GM19455 (cell line): Measurements from ENCODE around the gene RASIP1.

ENCODE experiments used
- ATAC-seq: cut with Tn5 transposase; IDR thresholded peaks from one replicate; pipeline ENCODE4 v1.9.1; 2021; ENCODE audit not compliant: unreplicated experiment

Gene RASIP1

DNA sequence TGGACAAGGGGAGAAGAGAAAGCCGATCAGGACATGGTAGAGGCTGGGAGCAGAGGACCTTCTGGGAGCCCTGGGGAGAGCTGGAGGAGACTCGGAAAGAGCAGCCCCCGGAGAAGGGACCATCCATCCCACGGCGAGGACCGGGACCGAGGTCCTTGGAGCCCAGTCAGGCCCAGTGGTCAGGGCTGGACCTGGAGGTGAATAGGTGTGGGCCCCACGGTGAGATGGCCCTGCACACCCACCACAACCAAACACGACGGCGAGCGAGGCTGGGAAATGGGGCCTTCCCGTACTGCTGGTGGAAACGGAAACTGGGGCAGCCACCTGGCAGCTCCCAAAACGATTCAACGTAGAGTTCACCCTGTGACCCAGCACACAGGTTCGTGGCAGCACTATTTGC is 63.9 kb downstream of the RASIP1 start:
- ATAC-seq: no peak

DNA sequence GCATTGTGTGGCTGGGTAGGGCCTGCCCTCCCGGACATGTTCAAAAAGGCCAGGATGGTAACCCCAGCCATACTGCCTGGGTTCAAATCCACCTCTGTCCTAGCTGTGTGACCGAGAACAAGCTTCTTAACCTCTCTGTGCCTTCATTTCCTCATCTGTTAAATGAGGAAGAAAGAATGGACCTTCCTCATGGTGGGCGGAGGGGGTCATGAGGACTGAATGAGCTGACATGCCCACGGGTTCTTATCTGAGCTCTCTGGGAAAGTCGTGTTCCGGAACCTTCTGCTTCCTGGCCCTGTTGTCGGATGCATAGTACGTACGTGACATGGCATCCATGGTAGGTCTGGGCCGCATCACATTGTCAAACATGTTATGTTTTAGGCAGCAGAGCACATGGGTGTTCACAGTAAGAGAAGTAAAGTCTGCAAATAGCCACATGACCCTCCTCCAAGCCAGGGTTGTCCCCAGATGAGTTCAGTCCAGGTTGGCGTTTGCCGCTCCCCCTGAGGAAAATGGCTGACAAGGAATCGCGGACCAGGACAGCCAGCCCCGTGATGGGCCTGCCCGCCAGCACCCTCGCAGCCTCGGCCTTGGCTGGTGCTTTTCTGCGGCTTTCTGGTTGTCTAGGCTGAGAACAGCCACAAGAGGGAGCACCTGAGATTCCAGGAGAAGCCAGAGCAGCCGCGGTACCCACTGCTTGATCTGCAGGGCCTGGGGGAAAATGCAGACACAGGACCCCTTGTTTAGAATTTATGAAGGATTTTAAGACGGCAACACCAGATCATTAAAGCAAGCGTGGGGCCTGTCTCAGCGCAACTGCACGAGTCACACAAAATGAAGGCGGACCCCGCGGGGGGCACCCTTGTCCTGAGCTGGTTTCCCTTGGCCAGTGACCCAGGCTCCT is 65.2 kb downstream of the RASIP1 start:
- ATAC-seq: no peak

DNA sequence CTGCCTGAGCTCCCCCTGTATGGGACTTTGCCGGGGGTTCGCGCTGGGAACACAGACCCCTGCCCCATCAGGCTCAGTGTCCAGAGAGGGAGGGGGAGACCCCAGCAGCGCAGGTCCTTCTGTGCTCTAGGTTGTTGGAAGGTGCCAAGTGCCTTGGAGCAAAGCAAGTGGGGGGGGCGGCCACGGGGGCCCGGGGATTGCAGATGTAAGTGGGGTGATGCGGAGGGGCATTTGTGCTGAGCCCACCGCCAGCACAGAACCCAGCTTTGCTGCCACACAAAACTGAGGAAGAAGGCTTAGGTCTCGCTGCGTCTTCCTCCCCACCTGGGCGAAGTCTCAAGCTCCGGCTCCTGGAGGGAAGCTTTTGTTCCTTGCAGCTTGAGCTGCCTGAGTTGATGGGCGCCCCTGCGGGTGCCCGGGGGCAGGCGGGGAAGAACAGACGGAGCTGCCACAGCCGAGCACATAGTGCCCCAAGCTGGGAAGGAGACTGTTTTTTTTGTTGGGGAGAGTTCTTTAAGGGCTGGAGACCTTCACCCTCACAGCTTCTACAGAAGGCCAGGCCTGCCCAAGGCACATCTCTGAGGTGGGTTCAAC is 66.1 kb downstream of the RASIP1 start:
- ATAC-seq: no peak

GRCh38 chr19:48673436-48674100 is 66.8 kb downstream of the RASIP1 start:
- no peak for ATAC-seq

- ATAC-seq: no peak
Observed at GRCh38 chr19:48672994-48673393, 67.4 kb downstream of the RASIP1 start, which contains the start of gene NTN5. Gene NTN5 (minus strand): TSS chr19:48673017. CDS start chr19:48670986, 2,031 bp downstream.

DNA sequence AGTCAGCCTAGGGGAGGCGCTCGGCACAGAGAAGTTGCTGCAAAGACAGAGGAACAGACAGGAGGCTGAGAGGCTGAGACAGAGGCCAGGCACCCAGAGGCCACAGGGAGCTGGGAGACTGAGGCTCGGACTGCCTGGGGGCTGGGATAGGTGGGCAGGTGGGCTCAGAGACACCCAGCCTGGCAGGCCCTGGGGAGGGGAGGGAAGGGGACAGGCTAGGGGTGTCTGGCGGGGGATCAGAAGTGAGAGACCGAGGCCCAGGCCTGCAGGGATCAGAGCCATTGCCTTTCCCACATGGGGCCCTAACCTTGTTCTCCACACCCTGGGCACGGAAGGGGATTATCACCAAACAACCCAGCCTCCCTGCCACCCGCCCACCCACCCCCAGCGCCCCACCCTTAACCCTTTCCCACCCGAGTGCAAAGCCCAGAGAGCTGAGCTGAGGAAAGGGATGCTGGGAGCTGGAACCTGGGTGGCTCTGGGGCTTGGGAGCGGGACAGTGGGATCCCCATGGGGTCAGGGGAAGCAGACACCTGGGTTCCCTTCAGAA is 68.9 kb downstream of the RASIP1 start:
- no peak for ATAC-seq

GRCh38 chr19:48670699-48671445 is 69.5 kb downstream of the RASIP1 start:
- ATAC-seq: no peak
